ENCODE results near the gene APC2. TPM values are rescaled to one million over a fixed set of nuclear protein-coding genes. Genes with fewer than 3 reads are reported as not detected.

APC2 gene
- total RNA-seq, 4 donors from 2014 or later: under 0.01 TPM; not detected in 3

DNA sequence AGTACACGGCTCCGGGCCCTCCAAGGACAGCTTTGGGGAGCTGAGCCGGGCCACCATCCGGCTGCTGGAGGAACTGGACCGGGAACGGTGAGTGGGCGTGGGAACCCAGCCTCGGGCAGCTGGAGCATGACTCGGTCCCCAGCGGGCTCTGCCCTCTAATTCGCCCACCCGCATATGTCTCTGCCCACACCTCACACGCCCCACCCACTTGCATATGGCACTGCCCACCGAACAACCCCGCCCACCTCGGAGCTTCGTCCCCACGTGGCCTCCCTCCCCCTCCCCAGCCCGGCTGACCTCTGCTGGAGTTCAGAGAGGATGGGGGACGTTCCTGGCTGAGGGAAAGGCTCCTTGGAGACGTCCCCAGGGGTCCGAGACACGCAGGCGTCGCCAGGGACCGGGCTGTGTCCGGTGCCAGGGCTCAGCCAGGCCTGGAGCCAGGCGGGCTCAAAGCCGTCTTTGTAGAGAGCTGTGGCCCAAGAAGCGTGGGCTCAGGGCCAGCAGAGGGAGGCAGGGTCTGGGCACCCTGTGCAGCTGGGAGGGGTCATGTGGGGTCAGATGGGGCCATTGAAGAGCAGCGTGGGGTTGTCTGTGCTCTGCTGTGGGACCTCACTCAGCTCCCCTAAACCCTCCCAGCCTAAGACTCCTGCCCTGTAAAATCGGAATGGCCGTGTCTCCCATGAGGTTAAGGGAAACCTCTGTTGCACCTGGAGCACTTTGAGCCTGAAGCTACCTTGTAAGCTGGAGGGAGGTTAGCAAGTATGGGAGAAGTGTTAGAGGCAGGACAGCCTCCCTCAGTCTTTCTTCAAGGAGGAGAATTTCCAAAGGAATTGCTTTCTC lies 3.8 kb downstream of the APC2 start:
- DNase-seq: no peak
- intact Hi-C loops (cut with DNase I): loop anchor here (10.0 kb wide), 1 partner anchor 169 kb away; the partner anchor contains the start of gene EFNA2
- no peak for TF ChIP-seq POLR2A (IDR thresholded peaks at IDR 0.05)
- TF ChIP-seq, protein P1, sequence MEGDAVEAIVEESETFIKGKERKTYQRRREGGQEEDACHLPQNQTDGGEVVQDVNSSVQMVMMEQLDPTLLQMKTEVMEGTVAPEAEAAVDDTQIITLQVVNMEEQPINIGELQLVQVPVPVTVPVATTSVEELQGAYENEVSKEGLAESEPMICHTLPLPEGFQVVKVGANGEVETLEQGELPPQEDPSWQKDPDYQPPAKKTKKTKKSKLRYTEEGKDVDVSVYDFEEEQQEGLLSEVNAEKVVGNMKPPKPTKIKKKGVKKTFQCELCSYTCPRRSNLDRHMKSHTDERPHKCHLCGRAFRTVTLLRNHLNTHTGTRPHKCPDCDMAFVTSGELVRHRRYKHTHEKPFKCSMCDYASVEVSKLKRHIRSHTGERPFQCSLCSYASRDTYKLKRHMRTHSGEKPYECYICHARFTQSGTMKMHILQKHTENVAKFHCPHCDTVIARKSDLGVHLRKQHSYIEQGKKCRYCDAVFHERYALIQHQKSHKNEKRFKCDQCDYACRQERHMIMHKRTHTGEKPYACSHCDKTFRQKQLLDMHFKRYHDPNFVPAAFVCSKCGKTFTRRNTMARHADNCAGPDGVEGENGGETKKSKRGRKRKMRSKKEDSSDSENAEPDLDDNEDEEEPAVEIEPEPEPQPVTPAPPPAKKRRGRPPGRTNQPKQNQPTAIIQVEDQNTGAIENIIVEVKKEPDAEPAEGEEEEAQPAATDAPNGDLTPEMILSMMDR (IDR thresholded peaks at IDR 0.05): peak in 1 of 6 experiments; percentile 11
- H3K27ac ChIP-seq: no peak overlapping the region
- H3K4me3 ChIP-seq: peak overlapping the region in 1 of 4 donors; percentile 3
- 7 to 21% methylated on average over 3 to 12 of the region's 33 CpGs for WGBS, 2 donors
- peaks cover 39 to 100% (median 49%) of the 10 kb centered on the region in 4 donors for H3K27me3 ChIP-seq
- peaks cover 19 to 60% (median 20%) of the 10 kb centered on the region in 3 donors for H3K4me1 ChIP-seq
- no peaks in the 10 kb centered on the region for H3K9me3 ChIP-seq
- H3K36me3 ChIP-seq: no peaks in the 10 kb centered on the region

DNA sequence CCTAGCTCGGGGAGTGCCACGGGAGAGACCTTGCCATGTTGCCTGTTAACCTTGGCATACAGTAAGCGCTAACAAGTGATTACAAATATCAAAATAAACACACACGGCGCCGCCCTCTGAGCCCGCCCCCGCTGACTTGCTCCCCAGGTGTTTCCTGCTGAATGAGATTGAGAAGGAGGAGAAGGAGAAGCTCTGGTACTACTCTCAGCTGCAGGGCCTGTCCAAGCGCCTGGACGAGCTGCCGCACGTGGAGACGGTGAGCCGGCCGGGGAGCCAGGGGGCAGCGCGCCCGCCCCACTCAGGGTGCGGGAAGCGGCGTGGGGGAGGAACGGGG lies 5.0 kb downstream of the APC2 start:
- Histone ChIP-seq H3K4me1 (peaks cover 19 to 54% (median 20%) of the 10 kb centered on the region in 3 donors), H3K36me3 (peaks cover 0 to under 1% (median 0%) of the 10 kb centered on the region in 3 donors), H3K4me3 (no peak overlapping the region), H3K9me3 (no peaks in the 10 kb centered on the region), H3K27me3 (peaks cover 34 to 99% (median 41%) of the 10 kb centered on the region in 4 donors), H3K27ac (peak overlapping the region in 1 of 4 donors; percentile 72)
- WGBS, 2 donors: 5% methylated on average over 14 of the region's 22 CpGs; no CpG with 5 or more reads in 1 of the 2 donors
- TF ChIP-seq, protein P1 (IDR thresholded peaks at IDR 0.05): no peak
- TF ChIP-seq POLR2A (IDR thresholded peaks at IDR 0.05): no peak
- DNase-seq: no peak
- intact Hi-C loops (cut with DNase I): loop anchor here (10.0 kb wide), 1 partner anchor 170 kb away; the partner anchor contains the start of gene EFNA2

DNA sequence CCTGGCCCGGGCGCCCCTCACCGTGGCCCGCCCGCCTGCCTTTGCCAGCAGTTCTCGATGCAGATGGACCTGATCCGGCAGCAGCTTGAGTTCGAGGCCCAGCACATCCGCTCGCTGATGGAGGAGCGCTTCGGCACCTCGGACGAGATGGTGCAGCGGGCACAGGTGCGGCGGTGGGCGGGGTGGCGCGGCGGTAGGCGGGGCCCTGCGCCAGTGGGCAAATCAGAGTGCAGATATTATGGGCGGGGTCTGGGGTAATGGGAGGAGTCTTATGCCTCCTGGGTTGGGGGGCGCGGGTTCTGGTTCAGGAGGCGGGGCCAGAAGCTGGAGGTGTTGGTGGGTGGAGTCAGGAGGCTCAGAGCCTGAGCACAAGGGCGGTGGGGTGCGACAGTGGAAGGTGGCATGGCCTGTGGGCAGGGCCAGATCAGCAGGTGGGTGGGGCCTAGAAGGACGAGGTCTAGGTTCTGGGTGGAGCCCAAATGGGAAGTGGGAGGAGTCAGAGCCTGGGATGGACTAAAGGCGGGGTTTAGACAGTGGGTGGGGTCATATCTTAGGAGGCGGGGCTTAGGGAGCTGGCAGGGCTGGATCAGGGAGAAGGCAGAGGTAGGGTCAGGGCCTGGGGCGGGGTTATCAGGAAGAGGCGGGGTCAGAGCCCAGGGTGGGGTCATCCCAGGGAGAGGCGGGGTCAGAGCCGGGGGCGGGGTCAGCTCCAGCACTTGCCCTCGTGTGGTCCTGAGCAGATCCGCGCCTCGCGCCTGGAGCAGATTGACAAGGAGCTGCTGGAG lies 5.6 kb downstream of the APC2 start:
- TF ChIP-seq, protein P1 (IDR thresholded peaks at IDR 0.05): no peak
- TF ChIP-seq POLR2A (IDR thresholded peaks at IDR 0.05): no peak
- no peak overlapping the region for H3K4me3 ChIP-seq
- H3K36me3 ChIP-seq: peaks cover 0 to 6% (median under 1%) of the 10 kb centered on the region in 3 donors
- peaks cover 19 to 51% (median 20%) of the 10 kb centered on the region in 3 donors for H3K4me1 ChIP-seq
- peaks cover 28 to 94% (median 36%) of the 10 kb centered on the region in 4 donors for H3K27me3 ChIP-seq
- no peak for DNase-seq
- intact Hi-C loops (cut with DNase I): loop anchor here (10.0 kb wide), 1 partner anchor 171 kb away; the partner anchor contains the start of gene EFNA2
- peak overlapping the region in 1 of 4 donors; percentile 72 for H3K27ac ChIP-seq
- no peaks in the 10 kb centered on the region for H3K9me3 ChIP-seq
- WGBS, 2 donors: 13 to 16% methylated on average over 15 to 19 of the region's 42 CpGs

DNA sequence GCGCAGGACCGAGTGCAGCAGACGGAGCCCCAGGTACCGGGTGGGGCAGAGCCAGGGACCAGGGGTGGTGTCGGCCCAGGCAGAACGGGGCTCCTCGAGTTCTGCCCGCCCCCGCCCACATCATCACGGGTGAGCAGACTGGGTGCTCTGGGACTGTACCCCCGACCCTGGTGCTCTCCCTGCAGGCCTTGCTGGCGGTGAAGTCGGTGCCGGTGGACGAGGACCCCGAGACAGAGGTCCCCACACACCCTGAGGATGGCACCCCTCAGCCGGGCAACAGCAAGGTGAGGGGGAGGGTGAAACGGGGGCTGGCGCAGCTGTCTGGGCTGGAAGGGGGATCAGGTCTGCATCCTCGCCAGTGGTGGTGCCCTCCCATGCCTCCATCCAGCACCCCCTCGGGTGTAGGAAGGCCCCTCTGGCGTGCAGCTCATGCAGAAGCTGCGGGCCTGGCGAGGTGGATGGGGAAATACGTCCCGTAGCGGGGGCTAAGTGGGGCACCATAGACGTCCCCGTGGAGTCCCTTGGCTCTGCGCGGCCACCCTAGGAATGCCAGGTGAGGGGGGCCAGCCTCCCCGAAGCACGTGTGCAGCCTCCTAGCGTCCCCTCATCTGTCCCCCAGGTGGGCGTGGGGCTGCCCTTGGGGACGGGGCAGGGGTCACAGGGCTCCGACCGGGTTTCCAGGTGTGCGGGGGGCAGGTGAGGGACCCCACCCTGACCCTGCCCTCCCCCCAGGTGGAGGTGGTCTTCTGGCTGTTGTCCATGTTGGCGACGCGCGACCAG lies 6.4 kb downstream of the APC2 start:
- no peak for DNase-seq
- Histone ChIP-seq H3K27ac (no peak overlapping the region), H3K36me3 (peaks cover 0 to 14% (median 7%) of the 10 kb centered on the region in 3 donors), H3K27me3 (peaks cover 22 to 86% (median 30%) of the 10 kb centered on the region in 4 donors), H3K4me1 (peaks cover 19 to 51% (median 20%) of the 10 kb centered on the region in 3 donors), H3K4me3 (no peak overlapping the region), H3K9me3 (no peaks in the 10 kb centered on the region)
- intact Hi-C loops (cut with DNase I): loop anchor here (10.0 kb wide), 1 partner anchor 172 kb away; the partner anchor contains the start of gene EFNA2
- TF ChIP-seq, protein P1 (IDR thresholded peaks at IDR 0.05): no peak
- no peak for TF ChIP-seq POLR2A (IDR thresholded peaks at IDR 0.05)
- 20% methylated on average over 4 of the region's 43 CpGs; no CpG with 5 or more reads in 1 of the 2 donors for WGBS, 2 donors
